ENCODE results near the gene COPZ1. TPM values are rescaled to one million over a fixed set of nuclear protein-coding genes. Genes with fewer than 3 reads are reported as not detected.

Gene COPZ1
- total RNA-seq, 1 experiment from 2014 or later, result 104 TPM

DNA sequence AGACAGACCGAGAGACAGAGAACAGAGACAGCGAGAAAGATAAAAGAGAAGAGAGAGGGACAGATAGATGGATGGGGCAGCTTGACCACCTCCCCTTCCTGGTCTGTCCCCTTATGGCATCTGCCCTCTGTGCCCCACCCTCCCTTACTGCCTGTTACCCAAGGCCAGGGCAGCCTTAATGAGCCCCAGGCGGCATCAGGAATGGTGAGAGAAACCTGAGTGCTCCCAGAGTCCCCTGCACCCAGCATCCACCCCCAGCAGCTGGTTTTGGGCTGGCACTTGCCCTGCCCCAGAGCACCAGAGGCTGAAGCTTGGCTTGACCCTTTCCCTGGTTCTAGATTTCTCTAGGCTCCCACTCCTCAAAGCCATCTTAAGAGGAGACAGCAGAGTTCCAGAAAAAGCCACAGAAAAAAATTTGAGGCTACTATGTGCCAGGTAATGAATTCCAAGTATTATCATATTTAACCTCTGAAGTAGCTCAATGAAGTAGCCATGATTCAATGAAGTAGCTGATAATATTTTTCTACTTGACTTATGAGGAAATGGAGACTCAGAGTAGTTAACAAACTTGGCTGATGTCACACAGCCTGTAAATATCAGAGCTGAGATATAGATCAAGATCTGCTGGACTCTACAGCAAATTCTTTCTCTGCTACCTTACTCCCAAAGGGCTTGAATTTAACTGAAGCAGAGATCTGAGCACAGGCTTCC is 61.6 kb downstream of the COPZ1 start:
- Histone ChIP-seq H2BK12ac (ENCODE audit: insufficient read length, low read depth, low read length) (no peak overlapping the region), H3K18ac (ENCODE audit: insufficient read length, low read depth, low read length) (no peak overlapping the region), H3K79me2 (ENCODE audit: insufficient read depth, low read length) (no peaks in the 10 kb centered on the region; the same call in 1 of the 2 replicates), H2BK20ac (ENCODE audit: low read depth, low read length, poor library complexity, severe bottlenecking) (no peak overlapping the region), H4K5ac (ENCODE audit: insufficient read length, low read depth, low read length) (no peak overlapping the region), H3T11ph (ENCODE audit: low read length) (no peak overlapping the region), H3K27me3 (ENCODE audit: insufficient read depth, low read length) (no peaks in the 10 kb centered on the region), H2AK5ac (ENCODE audit: insufficient read length, low read length) (no peak overlapping the region), H3K9me3 (ENCODE audit: control insufficient read depth, low read depth, low read length) (no peaks in the 10 kb centered on the region), H3K9ac (ENCODE audit: extremely low read depth, insufficient read length, low read length) (no peak overlapping the region), H3K4me1 (ENCODE audit: insufficient read depth, low read length) (peaks cover 31% of the 10 kb centered on the region), H4K91ac (ENCODE audit: insufficient read length, low read depth, low read length) (no peak overlapping the region), H3K23ac (ENCODE audit: insufficient read length, low read depth, low read length) (no peak overlapping the region), H3K23me2 (ENCODE audit: insufficient read length, low read depth, low read length, poor library complexity, severe bottlenecking) (peaks cover 23% of the 10 kb centered on the region), H3K14ac (ENCODE audit: insufficient read depth, low read length) (no peak overlapping the region), H4K20me1 (ENCODE audit: control insufficient read depth, insufficient read depth, insufficient read length) (no peaks in the 10 kb centered on the region), H4K8ac (replicated peaks; ENCODE audit: insufficient read length, low read depth, low read length) (no peak overlapping the region), H3K4me2 (ENCODE audit: insufficient read depth, insufficient read length, low read length) (no peak overlapping the region), H2BK5ac (ENCODE audit: insufficient read length, low read length) (no peak overlapping the region), H3K27ac (ENCODE audit: insufficient read length, low read depth, low read length) (no peak overlapping the region), H2BK120ac (ENCODE audit: low read depth, low read length, poor library complexity, severe bottlenecking) (no peak overlapping the region), H3K4ac (ENCODE audit: low read depth, low read length) (no peak overlapping the region), H3K56ac (ENCODE audit: insufficient read length, low read depth, low read length) (no peak overlapping the region), H2AFZ (ENCODE audit: low read length) (no peak overlapping the region), H3K79me1 (ENCODE audit: insufficient read depth, low read depth, low read length, poor library complexity, severe bottlenecking) (no peaks in the 10 kb centered on the region), H2BK15ac (ENCODE audit: low read depth, low read length) (no peak overlapping the region)
- WGBS (ENCODE audit: extremely low coverage, insufficient read length, low lambda C conversion rate), result no CpG with 5 or more reads among the region's 3 CpGs
- no peak for DNase-seq
- peak overlapping the region in 2 of 3 experiments; percentile 76 to 85; a peak in 3 of 7 replicates for H3K27ac Mint-ChIP-seq
- peaks cover 2% of the 10 kb centered on the region for H3K27me3 Mint-ChIP-seq (ENCODE audit: low read depth)
- no peaks in the 10 kb centered on the region for H3K9me3 Mint-ChIP-seq
- peaks cover 64 to 68% of the 10 kb centered on the region in 2 experiments for H3K4me1 Mint-ChIP-seq
- TF ChIP-seq, protein P1, sequence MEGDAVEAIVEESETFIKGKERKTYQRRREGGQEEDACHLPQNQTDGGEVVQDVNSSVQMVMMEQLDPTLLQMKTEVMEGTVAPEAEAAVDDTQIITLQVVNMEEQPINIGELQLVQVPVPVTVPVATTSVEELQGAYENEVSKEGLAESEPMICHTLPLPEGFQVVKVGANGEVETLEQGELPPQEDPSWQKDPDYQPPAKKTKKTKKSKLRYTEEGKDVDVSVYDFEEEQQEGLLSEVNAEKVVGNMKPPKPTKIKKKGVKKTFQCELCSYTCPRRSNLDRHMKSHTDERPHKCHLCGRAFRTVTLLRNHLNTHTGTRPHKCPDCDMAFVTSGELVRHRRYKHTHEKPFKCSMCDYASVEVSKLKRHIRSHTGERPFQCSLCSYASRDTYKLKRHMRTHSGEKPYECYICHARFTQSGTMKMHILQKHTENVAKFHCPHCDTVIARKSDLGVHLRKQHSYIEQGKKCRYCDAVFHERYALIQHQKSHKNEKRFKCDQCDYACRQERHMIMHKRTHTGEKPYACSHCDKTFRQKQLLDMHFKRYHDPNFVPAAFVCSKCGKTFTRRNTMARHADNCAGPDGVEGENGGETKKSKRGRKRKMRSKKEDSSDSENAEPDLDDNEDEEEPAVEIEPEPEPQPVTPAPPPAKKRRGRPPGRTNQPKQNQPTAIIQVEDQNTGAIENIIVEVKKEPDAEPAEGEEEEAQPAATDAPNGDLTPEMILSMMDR (conservative IDR thresholded peaks at IDR 0.05), result no peak
- peaks cover 2 to 14% (median 7%) of the 10 kb centered on the region in 3 experiments; a peak in 6 of 7 replicates for H3K36me3 Mint-ChIP-seq (ENCODE audit: insufficient read depth in 1 of 3, low read depth in 3 of 3)
- H3K4me3 Mint-ChIP-seq, result peak overlapping the region in 1 of 2 experiments; percentile 3; a peak in 2 of 5 replicates

Data from H9 (cell line).